ENCODE data around the gene PHLPP1.

PHLPP1 gene

GRCh38 chr18:62848946-62849345 lies 133.6 kb downstream of the PHLPP1 start:
- no peak for DNase-seq (ENCODE audit: low spot score)

- DNase-seq (ENCODE audit: low spot score), result peak; percentile 71
Observed at GRCh38 chr18:62850619-62851306, 135.4 kb downstream of the PHLPP1 start.

GRCh38 chr18:62852851-62853250 lies 137.5 kb downstream of the PHLPP1 start:
- DNase-seq (ENCODE audit: low spot score), result no peak

GRCh38 chr18:62856294-62856693 lies 141.0 kb downstream of the PHLPP1 start:
- no peak for DNase-seq (ENCODE audit: low spot score)

GRCh38 chr18:62857263-62857976 lies 142.1 kb downstream of the PHLPP1 start:
- DNase-seq (ENCODE audit: low spot score), result no peak

GRCh38 chr18:62860062-62860461 lies 144.7 kb downstream of the PHLPP1 start:
- DNase-seq (ENCODE audit: low spot score), result no peak

GRCh38 chr18:62862466-62862865 lies 147.1 kb downstream of the PHLPP1 start:
- DNase-seq (ENCODE audit: low spot score), result no peak

- DNase-seq (ENCODE audit: low spot score), result no peak
Observed at GRCh38 chr18:62863579-62864001, 148.2 kb downstream of the PHLPP1 start.

GRCh38 chr18:62865498-62865897 lies 150.2 kb downstream of the PHLPP1 start:
- DNase-seq (ENCODE audit: low spot score), result no peak

GRCh38 chr18:62867534-62867933 lies 152.2 kb downstream of the PHLPP1 start:
- no peak for DNase-seq (ENCODE audit: low spot score)

- DNase-seq (ENCODE audit: low spot score), result no peak
Observed at GRCh38 chr18:62868645-62869044, 153.3 kb downstream of the PHLPP1 start.

- DNase-seq (ENCODE audit: low spot score), result no peak
Observed at GRCh38 chr18:62870643-62871042, 155.3 kb downstream of the PHLPP1 start.

GRCh38 chr18:62875323-62875722 lies 160.0 kb downstream of the PHLPP1 start:
- no peak for DNase-seq (ENCODE audit: low spot score)

GRCh38 chr18:62876111-62876510 lies 160.8 kb downstream of the PHLPP1 start:
- no peak for DNase-seq (ENCODE audit: low spot score)

GRCh38 chr18:62876828-62877227 lies 161.5 kb downstream of the PHLPP1 start:
- DNase-seq (ENCODE audit: low spot score), result no peak

GRCh38 chr18:62877411-62878221 lies 162.3 kb downstream of the PHLPP1 start:
- no peak for DNase-seq (ENCODE audit: low spot score)

GRCh38 chr18:62878305-62878704 lies 163.0 kb downstream of the PHLPP1 start:
- no peak for DNase-seq (ENCODE audit: low spot score)

GRCh38 chr18:62880034-62880433 lies 164.7 kb downstream of the PHLPP1 start:
- DNase-seq (ENCODE audit: low spot score), result no peak

- no peak for DNase-seq (ENCODE audit: low spot score)
Observed at GRCh38 chr18:62880673-62881364, 165.5 kb downstream of the PHLPP1 start.

- no peak for DNase-seq (ENCODE audit: low spot score)
Observed at GRCh38 chr18:62881509-62882016, 166.2 kb downstream of the PHLPP1 start.

GRCh38 chr18:62883937-62884735 lies 168.8 kb downstream of the PHLPP1 start:
- DNase-seq (ENCODE audit: low spot score), result no peak

All from globus pallidus (tissue), 1 donor.